C4-2B (cell line): ENCODE results near the gene CACNB2.

Source experiments
- H3K27ac ChIP-seq: fragments of 450-650 bp; 2 replicates; pipeline ENCODE4 v1.5.1; 2017
- ZFX ChIP-seq: fragments of 450-650 bp; IDR thresholded peaks from 2 replicates; pipeline ENCODE4 v1.6.1; 2017
- TF ChIP-seq, protein P1 (sequence below): fragments of 450-650 bp; conservative IDR thresholded peaks from 2 replicates; pipeline ENCODE4 v1.5.1; 2017; ENCODE audit warnings: mild to moderate bottlenecking

CACNB2 gene

DNA sequence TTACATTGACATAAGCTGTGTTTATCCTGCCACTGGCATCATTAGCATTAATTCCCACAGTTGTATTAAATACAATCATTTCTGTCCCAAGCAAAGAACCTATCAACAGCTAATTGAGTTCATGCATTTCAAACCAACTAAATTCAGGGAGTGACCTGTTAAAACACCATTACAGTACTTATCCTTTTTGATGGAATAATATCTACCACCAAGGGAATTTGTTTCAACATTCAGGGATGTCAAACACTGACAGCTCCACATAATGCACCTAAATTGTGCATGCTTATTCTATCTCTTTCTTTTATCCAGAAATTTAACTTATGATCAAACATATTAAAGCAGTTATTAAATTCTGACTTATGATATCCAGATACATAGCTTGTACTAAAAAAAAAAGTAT lies 374.3 kb downstream of the CACNB2 start:
- no peak overlapping the region for H3K27ac ChIP-seq
- TF ChIP-seq, protein P1, sequence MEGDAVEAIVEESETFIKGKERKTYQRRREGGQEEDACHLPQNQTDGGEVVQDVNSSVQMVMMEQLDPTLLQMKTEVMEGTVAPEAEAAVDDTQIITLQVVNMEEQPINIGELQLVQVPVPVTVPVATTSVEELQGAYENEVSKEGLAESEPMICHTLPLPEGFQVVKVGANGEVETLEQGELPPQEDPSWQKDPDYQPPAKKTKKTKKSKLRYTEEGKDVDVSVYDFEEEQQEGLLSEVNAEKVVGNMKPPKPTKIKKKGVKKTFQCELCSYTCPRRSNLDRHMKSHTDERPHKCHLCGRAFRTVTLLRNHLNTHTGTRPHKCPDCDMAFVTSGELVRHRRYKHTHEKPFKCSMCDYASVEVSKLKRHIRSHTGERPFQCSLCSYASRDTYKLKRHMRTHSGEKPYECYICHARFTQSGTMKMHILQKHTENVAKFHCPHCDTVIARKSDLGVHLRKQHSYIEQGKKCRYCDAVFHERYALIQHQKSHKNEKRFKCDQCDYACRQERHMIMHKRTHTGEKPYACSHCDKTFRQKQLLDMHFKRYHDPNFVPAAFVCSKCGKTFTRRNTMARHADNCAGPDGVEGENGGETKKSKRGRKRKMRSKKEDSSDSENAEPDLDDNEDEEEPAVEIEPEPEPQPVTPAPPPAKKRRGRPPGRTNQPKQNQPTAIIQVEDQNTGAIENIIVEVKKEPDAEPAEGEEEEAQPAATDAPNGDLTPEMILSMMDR, result no peak
- no peak for TF ChIP-seq ZFX

- TF ChIP-seq ZFX, result no peak
- TF ChIP-seq, protein P1, result no peak
- H3K27ac ChIP-seq, result no peak overlapping the region
These were observed 376.6 kb downstream of the CACNB2 start for GRCh38 chr10:18516851-18517250.

- no peak overlapping the region for H3K27ac ChIP-seq
- TF ChIP-seq, protein P1, result no peak
- no peak for TF ChIP-seq ZFX
These were observed 382.8 kb downstream of the CACNB2 start for GRCh38 chr10:18523025-18523424.

DNA sequence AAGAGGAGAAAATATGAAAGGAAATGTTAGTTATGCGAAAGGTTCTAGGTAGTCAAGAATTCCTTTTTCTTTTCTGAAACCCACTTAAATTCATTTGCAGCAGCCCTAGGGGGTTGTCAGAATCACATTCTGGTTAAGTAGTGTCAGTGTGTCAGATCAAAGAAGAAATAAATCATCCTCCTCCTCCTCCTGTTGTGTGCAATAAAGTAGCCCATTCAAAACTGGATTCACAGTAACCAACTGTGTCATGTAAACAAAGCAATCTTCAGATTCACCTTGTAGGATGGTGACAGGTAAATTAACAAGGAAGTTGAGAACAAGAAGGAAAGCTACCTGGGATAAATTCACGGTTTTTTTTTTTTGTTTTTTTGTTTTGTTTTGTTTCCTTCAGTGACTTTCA lies 383.6 kb downstream of the CACNB2 start:
- TF ChIP-seq ZFX, result no peak
- TF ChIP-seq, protein P1, result no peak

GRCh38 chr10:18527687-18528086 lies 387.5 kb downstream of the CACNB2 start:
- TF ChIP-seq, protein P1, result no peak
- TF ChIP-seq ZFX, result no peak
- H3K27ac ChIP-seq, result no peak overlapping the region

More for the DNA sequence above, 383.6 kb downstream of the CACNB2 start:
- no peak overlapping the region for H3K27ac ChIP-seq

GRCh38 chr10:18528292-18528691 lies 388.1 kb downstream of the CACNB2 start:
- H3K27ac ChIP-seq, result no peak overlapping the region
- TF ChIP-seq, protein P1, result no peak
- no peak for TF ChIP-seq ZFX

DNA sequence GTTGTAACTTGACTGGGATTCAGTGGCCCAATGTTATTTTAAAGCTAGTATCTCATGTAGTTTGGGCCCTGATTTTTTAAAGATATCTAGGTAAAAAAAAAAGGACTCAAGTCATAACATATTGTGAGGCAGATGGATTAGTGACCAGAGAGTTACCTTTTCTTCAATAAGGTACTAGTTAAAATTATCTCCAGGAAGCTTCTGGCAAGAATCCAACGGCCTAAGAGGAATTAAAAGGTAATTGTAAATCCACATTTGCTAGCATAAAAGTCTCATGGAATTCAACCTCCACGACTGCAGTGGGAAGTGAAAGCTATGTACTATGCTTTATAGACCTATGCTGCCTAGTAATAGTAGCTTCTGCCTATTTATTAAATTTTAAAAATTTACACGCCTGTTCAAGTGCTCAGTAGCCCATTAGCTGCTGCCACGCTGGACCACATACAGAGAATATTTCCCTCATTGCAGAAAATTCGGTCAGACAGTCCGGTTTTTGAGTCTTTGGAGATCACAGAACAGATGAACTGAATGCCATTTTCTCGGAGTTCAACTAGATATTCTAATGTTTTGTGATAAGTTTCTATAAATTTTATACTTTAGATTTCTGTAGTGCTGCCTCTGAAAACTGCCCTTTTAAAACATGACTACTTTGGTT lies 392.8 kb downstream of the CACNB2 start:
- H3K27ac ChIP-seq, result no peak overlapping the region
- TF ChIP-seq, protein P1, result no peak
- TF ChIP-seq ZFX, result no peak
